SHP77 treated with DMSO at 0.1 percent for 48 hours (cell line): ENCODE data around the gene ESR1.
"Not testable (repeated sequence)": the region's sequence is repeated elsewhere in the genome, so short reads cannot be mapped to it uniquely, and the experiment has no call there.

Source experiments
- DNase-seq: peaks from one replicate; lab custom pipeline; 2025; lab: John Stamatoyannopoulos, UW

Gene ESR1

GRCh38 chr6:152054441-152054840, 247.0 kb downstream of the ESR1 start:
- DNase-seq, result no peak

DNA sequence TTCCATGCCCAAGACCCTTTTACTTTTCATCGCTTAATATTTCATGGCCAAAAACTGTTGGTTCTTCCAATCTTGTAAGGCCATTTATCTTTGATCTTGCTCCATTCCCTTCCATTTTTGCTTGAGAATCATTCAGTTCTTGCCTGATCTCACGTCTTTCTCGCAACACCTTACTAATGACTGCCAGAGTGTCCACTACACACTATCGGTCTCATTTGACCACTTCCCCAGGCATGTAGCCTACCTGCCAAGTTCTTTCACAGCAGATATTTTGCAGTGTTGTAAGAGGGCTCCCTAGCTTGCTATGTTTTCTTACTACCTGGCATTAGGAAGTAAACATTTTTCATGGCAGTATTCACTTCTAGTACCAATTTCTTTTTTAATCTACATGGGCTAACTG, 248.0 kb downstream of the ESR1 start:
- DNase-seq, result no peak

GRCh38 chr6:152057832-152058498, 250.5 kb downstream of the ESR1 start:
- DNase-seq, result no peak

- DNase-seq, result no peak
These were observed 252.4 kb downstream of the ESR1 start for GRCh38 chr6:152059909-152060308.

DNA sequence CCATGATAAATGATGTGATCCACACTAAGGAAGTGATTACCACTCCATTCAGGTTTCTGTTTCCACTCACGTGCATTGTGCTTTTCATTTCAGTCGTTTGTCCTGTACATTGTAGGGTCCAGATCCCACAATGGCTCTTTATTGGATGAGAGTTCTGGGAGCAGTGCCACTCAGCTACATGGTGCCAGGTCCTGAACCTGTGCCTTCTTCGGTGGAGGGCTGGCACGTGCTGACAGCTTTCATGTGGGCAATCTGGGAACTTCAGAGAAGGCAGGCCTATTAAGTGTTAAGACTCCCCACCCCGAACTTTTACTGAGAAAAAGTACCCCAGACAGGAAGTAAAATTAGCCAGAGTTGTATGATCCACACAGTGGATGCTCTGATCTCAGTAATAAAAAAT, 255.0 kb downstream of the ESR1 start:
- DNase-seq, result no peak

DNA sequence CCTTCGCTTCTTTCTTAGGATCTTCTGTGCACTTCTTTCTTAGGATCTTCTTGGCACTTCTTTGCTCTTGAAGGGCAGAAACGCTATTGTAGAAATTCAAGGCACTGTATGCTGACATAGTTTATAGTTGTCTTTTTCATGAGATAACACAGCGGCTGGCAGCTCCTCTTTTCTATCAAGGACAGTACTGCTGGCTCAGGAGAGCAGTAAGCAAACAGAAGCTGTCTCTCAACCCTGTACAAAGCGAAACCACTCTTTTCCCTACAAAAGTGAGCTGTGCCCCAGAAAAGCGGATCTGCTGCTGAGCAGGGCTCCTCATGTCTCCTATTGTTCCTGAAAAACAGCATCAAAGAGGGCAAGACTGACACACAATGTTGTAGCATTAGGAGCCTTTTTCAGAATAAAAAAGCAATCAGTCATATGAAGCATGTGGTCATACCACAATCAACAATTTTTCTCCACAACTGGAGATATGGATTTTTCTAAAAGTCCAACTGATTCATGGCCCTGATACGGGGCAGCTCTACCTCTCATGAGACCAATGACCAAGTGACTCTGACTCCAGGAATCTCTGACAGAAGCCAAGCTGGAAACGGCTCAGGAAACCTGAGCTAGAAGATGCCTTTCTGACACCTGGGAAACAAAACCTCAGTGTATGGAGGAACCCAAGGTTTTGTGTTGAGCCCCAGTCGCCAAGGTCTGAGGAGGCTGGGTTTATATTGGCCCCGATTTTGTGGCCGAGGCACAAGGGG, 255.9 kb downstream of the ESR1 start:
- no peak for DNase-seq

DNA sequence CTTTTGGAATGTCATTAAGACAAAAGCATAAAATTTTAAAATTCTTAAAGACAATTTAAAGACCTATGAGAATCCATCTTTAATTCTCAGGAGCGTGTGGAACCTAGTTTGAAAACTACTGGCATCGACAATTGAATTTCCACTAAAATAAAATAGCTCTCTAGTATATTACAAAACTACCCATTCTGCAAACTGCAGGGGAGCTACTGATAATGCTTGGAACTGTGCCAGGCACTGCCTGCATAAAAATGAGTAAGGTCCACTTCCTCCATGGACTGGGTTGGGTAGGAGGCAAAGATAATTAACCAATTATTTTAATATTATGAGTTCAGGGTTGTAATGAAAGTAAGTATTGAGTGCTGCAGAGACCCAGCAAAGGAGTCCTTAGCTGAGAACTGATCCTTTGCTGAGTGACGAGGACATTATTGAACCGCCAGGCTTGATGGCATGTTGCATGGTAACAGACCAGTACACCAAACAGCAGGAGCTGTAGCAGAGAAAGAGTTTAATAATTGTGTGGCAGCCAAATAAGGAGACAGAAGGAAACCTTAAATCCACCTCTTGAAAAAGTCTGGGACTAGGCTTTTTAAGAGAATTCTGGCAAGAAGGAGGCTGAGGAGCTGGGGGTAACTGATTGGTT, 261.3 kb downstream of the ESR1 start:
- no peak for DNase-seq

GRCh38 chr6:152070556-152070955, 263.1 kb downstream of the ESR1 start:
- DNase-seq, result no peak

DNA sequence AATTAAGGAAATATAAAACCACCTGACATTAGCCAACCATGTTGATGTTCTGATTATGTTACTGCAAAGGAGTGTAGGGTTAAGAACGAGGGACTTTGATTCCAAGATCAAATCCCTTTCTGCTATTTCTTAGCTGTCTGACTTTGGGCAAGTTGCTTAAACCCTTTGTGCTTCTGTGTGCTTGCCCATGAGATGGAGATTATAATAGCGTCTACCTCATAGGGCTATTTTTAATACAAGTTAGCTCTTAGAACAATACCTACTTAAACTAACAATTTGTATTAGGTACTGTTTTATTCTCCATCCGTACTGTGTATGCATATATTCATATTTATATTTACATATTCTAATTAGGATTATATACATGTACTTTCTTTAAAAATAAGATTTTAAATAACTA, 263.8 kb downstream of the ESR1 start:
- no peak for DNase-seq

DNA sequence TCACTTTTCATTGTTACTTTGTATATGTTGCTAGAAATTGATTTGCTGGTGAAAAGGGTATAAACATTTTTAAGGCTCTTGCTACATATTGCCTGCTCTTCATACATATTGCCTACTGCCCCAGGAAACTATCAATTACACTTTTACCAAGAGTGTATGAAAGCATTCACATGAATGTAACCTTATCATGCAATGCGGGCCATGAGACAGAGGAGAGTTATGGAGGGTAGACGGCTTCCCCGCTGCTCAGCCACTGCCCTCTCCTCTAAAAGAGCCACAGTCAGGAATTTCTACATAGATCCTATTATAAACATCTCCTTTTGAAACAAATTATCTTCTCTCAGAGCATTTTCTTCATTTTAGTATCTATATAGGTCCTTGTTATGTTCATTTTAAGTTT, 264.4 kb downstream of the ESR1 start:
- DNase-seq, result no peak

DNA sequence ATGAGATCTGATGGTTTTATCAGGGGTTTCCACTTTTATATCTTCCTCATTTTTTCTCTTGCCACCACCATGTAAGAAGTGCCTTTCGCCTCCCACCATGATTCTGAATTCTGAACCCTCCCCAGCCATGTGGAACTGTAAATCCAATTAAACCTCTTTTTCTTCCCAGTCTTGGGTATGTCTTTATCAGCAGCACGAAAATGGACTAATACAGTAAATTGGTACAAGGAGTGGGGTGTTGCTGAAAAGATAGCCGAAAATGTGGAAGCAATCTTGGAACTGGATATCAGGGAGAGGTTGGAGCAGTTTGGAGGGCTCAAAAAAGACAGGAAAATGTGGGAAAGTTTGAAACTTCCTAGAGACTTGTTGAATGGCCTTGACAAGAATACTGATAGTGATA, 268.8 kb downstream of the ESR1 start:
- DNase-seq, result not testable (repeated sequence)

DNA sequence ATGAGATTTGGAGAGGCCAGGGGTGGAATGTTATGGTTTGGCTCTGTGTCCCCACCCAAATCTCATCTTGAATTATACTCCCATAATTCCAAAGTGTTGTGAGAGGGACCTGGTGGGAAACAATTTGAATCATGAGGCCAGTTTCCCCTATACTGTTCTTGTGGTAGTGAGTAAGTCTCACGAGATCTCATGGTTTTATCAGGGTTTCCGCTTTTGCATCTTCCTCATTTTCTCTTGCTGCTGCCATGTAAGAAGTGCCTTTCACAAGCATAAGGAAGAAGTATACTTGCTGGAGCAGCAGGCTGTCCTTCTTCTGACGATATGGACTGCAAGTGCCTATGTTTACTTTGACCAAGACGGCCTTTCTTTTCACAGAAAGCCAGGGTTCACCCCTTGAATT, 270.5 kb downstream of the ESR1 start:
- DNase-seq, result no peak

DNA sequence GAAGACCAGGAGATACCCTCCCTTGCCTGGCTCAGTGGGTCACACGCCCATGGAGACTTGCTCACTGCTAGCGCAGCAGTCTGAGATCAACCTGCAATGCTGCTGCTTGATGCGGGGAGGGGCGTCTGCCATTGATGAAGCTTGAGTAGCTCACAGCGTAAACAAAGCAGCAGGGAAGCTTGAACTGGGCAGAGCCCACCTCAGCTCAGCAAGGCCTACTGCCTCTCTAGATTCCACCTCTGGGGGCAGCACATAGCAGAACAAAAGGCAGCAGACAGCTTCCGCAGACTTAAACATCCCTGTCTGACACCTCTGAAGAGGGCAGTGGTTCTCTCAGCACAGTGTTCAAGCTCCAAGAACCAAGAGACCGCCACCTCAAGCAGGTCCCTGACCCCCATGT, 271.3 kb downstream of the ESR1 start:
- no peak for DNase-seq

GRCh38 chr6:152085451-152085921, 278.0 kb downstream of the ESR1 start:
- no peak for DNase-seq

- DNase-seq, result no peak
These were observed 278.9 kb downstream of the ESR1 start for GRCh38 chr6:152086223-152086873.

GRCh38 chr6:152087096-152087495, 279.6 kb downstream of the ESR1 start:
- no peak for DNase-seq

GRCh38 chr6:152087701-152088100, 280.2 kb downstream of the ESR1 start:
- DNase-seq, result no peak

DNA sequence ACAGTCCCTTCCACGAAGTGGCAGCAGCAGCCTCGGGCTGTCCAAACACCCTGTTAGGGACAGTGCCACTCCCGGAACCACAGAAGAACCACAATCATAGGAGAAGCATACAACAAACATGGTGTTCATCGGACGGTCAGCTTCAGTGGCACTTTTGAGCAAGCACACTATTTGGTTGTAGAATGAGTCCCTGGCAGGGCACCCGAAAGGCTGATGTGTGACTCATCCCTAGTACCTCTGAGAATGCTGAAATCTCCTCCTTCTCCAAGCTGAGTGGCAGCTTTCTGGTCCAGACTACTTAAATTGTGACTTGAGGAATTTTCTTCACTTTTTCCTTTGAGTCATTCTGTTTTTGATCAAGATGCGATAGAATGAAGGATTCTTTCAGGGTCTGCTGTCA, 282.5 kb downstream of the ESR1 start:
- DNase-seq, result no peak

DNA sequence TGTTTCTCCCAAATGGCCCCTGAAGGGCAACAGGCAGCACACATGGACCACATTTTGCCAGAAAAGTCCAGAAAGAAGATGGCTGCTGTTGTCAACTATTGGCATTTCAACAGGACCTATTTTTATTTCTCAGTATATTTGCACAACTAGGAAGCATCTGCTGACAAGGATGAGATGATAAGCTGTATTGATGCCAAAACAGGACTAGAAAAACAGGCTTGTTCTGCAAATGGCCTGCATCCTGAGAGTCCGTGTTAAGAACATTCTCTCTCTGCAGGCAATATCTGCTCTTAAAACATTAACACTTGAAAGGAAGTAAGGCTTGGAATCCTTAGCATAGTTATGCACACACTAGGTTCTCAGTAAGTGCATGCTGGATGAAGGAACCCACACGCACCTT, 283.7 kb downstream of the ESR1 start:
- DNase-seq, result no peak

- DNase-seq, result no peak
These were observed 284.4 kb downstream of the ESR1 start for GRCh38 chr6:152091851-152092341.

DNA sequence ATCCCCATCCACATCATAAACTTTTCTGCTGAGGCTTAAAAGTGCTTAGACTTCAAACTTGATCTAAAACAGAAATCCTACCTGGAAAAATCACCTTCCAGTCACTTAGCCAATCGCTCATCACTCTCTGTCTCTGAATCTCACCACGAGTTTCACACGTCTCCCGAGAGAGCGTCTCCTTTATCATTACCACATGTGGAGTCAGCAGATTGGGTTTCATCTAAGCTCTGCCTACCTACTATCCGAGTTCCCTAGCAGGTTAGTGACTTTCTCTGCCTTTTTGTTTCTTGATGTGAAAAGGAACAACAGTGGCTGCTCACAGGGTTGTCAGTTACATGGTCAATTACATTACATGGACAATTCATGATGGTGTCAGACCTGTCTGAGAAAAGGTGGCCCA, 286.2 kb downstream of the ESR1 start:
- DNase-seq, result no peak

DNA sequence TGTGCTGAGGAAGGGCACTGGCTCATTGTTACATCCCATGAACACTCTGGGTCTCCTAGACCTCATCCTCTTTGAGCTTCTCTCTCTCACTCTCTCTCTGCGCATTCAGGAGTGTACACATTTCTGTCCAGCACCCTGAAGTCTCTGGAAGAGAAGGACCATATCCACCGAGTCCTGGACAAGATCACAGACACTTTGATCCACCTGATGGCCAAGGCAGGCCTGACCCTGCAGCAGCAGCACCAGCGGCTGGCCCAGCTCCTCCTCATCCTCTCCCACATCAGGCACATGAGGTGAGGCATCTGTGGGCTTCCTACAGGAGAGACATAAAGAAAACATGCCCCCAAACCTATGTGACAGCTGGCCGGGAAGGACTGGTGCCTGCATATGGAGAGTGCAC, 286.8 kb downstream of the ESR1 start:
- no peak for DNase-seq
